GM21619 (cell line): ENCODE data around the gene RFX1.

Experiments used
- ATAC-seq: cut with Tn5 transposase; IDR thresholded peaks from one replicate; pipeline ENCODE4 v1.9.1; 2021; ENCODE audit not compliant: unreplicated experiment

The RFX1 gene

GRCh38 chr19:13996928-13997630 lies 9.0 kb downstream of the RFX1 start:
- ATAC-seq: no peak

GRCh38 chr19:13995878-13996765 lies 10.0 kb downstream of the RFX1 start:
- ATAC-seq: no peak

- no peak for ATAC-seq
Measured at GRCh38 chr19:13995017-13995728, 10.9 kb downstream of the RFX1 start.

- ATAC-seq: no peak
Measured at GRCh38 chr19:13993590-13994300, 12.4 kb downstream of the RFX1 start.

GRCh38 chr19:13992025-13992424 lies 14.1 kb downstream of the RFX1 start:
- ATAC-seq: no peak

- ATAC-seq: no peak
Measured at GRCh38 chr19:13990085-13990484, 16.0 kb downstream of the RFX1 start.

- ATAC-seq: no peak
Measured at GRCh38 chr19:13989487-13989886, 16.6 kb downstream of the RFX1 start.

GRCh38 chr19:13987101-13987890 lies 18.8 kb downstream of the RFX1 start:
- no peak for ATAC-seq

GRCh38 chr19:13986348-13986904 lies 19.7 kb downstream of the RFX1 start:
- peak; percentile 75 for ATAC-seq

- peak; percentile 16 for ATAC-seq
Measured at GRCh38 chr19:13985771-13986347, 20.3 kb downstream of the RFX1 start.

GRCh38 chr19:13984875-13985741 lies 21.0 kb downstream of the RFX1 start:
- ATAC-seq: no peak

GRCh38 chr19:13984186-13984585 lies 21.9 kb downstream of the RFX1 start:
- ATAC-seq: no peak

GRCh38 chr19:13983213-13983889 lies 22.8 kb downstream of the RFX1 start:
- no peak for ATAC-seq

- ATAC-seq: no peak
Measured at GRCh38 chr19:13982773-13983172, 23.3 kb downstream of the RFX1 start.

- no peak for ATAC-seq
Measured at GRCh38 chr19:13981988-13982501, 24.1 kb downstream of the RFX1 start.

GRCh38 chr19:13981467-13981866 lies 24.7 kb downstream of the RFX1 start:
- ATAC-seq: no peak

GRCh38 chr19:13981021-13981420 lies 25.1 kb downstream of the RFX1 start:
- ATAC-seq: no peak

- no peak for ATAC-seq
Measured at GRCh38 chr19:13980340-13980739, 25.8 kb downstream of the RFX1 start.
